Hepatocyte (in vitro differentiated cells): ENCODE measurements around the gene CACNA1B. TPM values are rescaled to one million over a fixed set of nuclear protein-coding genes. Genes with fewer than 3 reads are reported as not detected.

Experiments
- DNase-seq: peaks from one replicate; pipeline ENCODE4 v3.0.0-alpha.2; 2016; ENCODE audit warnings: low spot score
- H2AFZ ChIP-seq: fragments of 200-600 bp; sonication (generic); 2 replicates; pipeline ENCODE4 v1.6.0; 2016; ENCODE audit warnings: antibody characterized with exemption, mild to moderate bottlenecking
- H3K27ac ChIP-seq: fragments of 200-600 bp; sonication (generic); 2 replicates; pipeline ENCODE4 v1.5.1; 2016; ENCODE audit warnings: mild to moderate bottlenecking
- H3K27me3 ChIP-seq: fragments of 200-600 bp; sonication (generic); 2 replicates; pipeline ENCODE4 v1.6.1; 2016
- H3K36me3 ChIP-seq: fragments of 200-600 bp; sonication (generic); replicated peaks from 2 replicates; pipeline ENCODE4 v1.5.1; 2016; ENCODE audit warnings: low read depth; ENCODE audit not compliant: insufficient read depth
- H3K4me1 ChIP-seq: fragments of 200-600 bp; sonication (generic); 2 replicates; pipeline ENCODE4 v1.5.1; 2016; ENCODE audit warnings: mild to moderate bottlenecking, moderate library complexity; ENCODE audit not compliant: insufficient read depth
- H3K4me2 ChIP-seq: fragments of 200-600 bp; sonication (generic); 2 replicates; pipeline ENCODE4 v1.6.0; 2016
- H3K4me3 ChIP-seq: fragments of 200-600 bp; sonication (generic); 2 replicates; pipeline ENCODE4 v1.5.1; 2016; ENCODE audit warnings: mild to moderate bottlenecking
- H3K79me2 ChIP-seq: fragments of 200-600 bp; sonication (generic); 2 replicates; pipeline ENCODE4 v1.6.0; 2017; ENCODE audit warnings: mild to moderate bottlenecking
- H3K9me2 ChIP-seq: fragments of 200-600 bp; sonication (generic); replicated peaks from 2 replicates; pipeline ENCODE4 v1.6.0; 2017; ENCODE audit warnings: mild to moderate bottlenecking; ENCODE audit not compliant: insufficient read depth
- H3K9me3 ChIP-seq: fragments of 200-600 bp; sonication (generic); 2 replicates; pipeline ENCODE4 v1.5.1; 2016; ENCODE audit warnings: low read depth, mild to moderate bottlenecking
- H4K20me1 ChIP-seq: fragments of 200-600 bp; sonication (generic); 2 replicates; pipeline ENCODE4 v1.6.0; 2016; ENCODE audit warnings: mild to moderate bottlenecking; ENCODE audit not compliant: insufficient read depth, poor library complexity, severe bottlenecking
- CTCF ChIP-seq: fragments of 200-600 bp; sonication (generic); IDR thresholded peaks from 2 replicates; pipeline ENCODE4 v1.5.1; 2016; ENCODE audit warnings: antibody characterized with exemption, mild to moderate bottlenecking; ENCODE audit not compliant: poor library complexity
- EZH2 ChIP-seq: fragments of 200-600 bp; sonication (generic); IDR thresholded peaks from 2 replicates; pipeline ENCODE4 v1.6.1; 2016; ENCODE audit warnings: antibody characterized with exemption, mild to moderate bottlenecking, borderline replicate concordance
- EZH2phosphoT487 ChIP-seq: fragments of 200-600 bp; sonication (generic); IDR thresholded peaks from one replicate; pipeline ENCODE4 v1.6.1; 2018; ENCODE audit warnings: antibody characterized with exemption, mild to moderate bottlenecking, low read depth, moderate library complexity; ENCODE audit not compliant: unreplicated experiment, severe bottlenecking
- whole genome bisulfite sequencing: methylation state at CpG from one replicate; pipeline ENCODE4 v1.1.6; 2016; ENCODE audit warnings: low lambda C conversion rate; ENCODE audit errors: missing lambda C conversion rate; 5-methylcytosine and 5-hydroxymethylcytosine counted together
- polyA plus RNA-seq: library from polyadenylated mRNA; unstranded; fragments of >200 nt; fragmentation: Nextera tagmentation; extraction: Ambion mirVana; gene quantifications from 2 replicates; pipeline ENCODE4 v1.2.1, GENCODE V29; 2016
- total RNA-seq: library from RNA; depleted of rRNA; stranded (reverse); fragments of >200 nt; gene quantifications from 2 replicates; pipeline ENCODE4 v1.2.3, GENCODE V29; 2014

Gene CACNA1B
- total and polyA plus RNA-seq, 2 experiments from 2014 or later, result 0.30 to 0.39 TPM

DNA sequence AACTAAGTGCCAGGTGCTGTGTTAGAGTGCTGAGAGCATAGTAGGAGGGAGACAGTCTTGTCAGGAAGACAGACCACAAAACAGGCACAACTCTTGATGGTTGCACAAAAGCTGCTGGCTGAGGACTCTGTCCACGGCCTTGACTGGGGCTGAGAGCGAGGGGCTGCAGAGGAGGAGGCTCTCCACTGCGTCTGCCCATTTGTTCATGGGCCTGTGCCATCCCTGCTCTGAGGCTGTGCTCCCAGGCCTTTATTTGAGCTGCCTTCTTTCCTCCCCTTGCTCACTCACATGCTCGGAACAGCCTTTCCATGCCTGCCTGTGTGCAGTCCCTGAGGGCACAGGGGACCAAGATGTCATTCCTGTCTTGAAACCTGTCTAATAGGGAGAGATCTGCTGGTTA is 147.8 kb downstream of the CACNA1B start:
- TF ChIP-seq EZH2 (no peak), EZH2phosphoT487 (no peak), CTCF (no peak)
- 85% methylated on average over 4 of the region's 4 CpGs for WGBS
- no peak for DNase-seq
- H3K4me1 ChIP-seq, result no peaks in the 10 kb centered on the region
- H2AFZ ChIP-seq, result no peak overlapping the region
- no peaks in the 10 kb centered on the region for H3K79me2 ChIP-seq
- peaks cover 54% of the 10 kb centered on the region for H3K27me3 ChIP-seq
- no peaks in the 10 kb centered on the region for H3K36me3 ChIP-seq
- H3K27ac ChIP-seq, result no peak overlapping the region
- H3K4me2 ChIP-seq, result no peak overlapping the region
- H3K9me2 ChIP-seq, result no peaks in the 10 kb centered on the region
- no peaks in the 10 kb centered on the region for H3K9me3 ChIP-seq
- H4K20me1 ChIP-seq, result no peaks in the 10 kb centered on the region
- H3K4me3 ChIP-seq, result no peak overlapping the region

DNA sequence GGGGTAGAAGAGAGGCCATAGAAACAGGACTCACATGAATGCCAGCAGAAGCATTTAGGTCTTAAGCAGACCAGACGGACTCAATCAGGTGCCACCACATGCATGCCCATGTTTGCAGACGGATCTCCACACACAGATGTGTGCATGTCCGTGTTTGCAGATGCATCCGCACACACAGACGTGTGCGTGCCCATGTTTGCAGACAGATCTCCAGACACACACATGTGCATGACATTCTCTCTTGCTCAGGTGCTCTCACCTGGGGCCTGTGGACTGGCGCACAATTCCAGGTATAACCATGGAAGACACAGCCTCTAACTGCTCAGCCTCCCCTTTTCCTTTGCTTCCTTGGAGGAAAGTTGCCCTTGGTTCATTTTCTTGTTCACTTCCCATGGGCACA is 148.3 kb downstream of the CACNA1B start:
- Histone ChIP-seq H3K9me2 (no peaks in the 10 kb centered on the region), H3K36me3 (no peaks in the 10 kb centered on the region), H3K4me1 (no peaks in the 10 kb centered on the region), H4K20me1 (no peaks in the 10 kb centered on the region), H2AFZ (no peak overlapping the region), H3K79me2 (no peaks in the 10 kb centered on the region), H3K4me2 (no peak overlapping the region), H3K9me3 (no peaks in the 10 kb centered on the region), H3K4me3 (no peak overlapping the region), H3K27ac (no peak overlapping the region), H3K27me3 (peaks cover 54% of the 10 kb centered on the region)
- TF ChIP-seq CTCF (no peak), EZH2 (no peak), EZH2phosphoT487 (no peak)
- no peak for DNase-seq
- WGBS, result 88% methylated on average over 7 of the region's 7 CpGs

- Histone ChIP-seq H3K79me2 (no peaks in the 10 kb centered on the region), H3K4me1 (no peaks in the 10 kb centered on the region), H3K4me3 (no peak overlapping the region), H3K9me3 (no peaks in the 10 kb centered on the region), H3K36me3 (no peaks in the 10 kb centered on the region), H2AFZ (no peak overlapping the region), H3K9me2 (no peaks in the 10 kb centered on the region), H3K27ac (no peak overlapping the region), H3K4me2 (no peak overlapping the region), H3K27me3 (peaks cover 33% of the 10 kb centered on the region), H4K20me1 (no peaks in the 10 kb centered on the region)
- 100% methylated on average over 1 of the region's 1 CpG for WGBS
- TF ChIP-seq EZH2phosphoT487 (no peak), EZH2 (no peak), CTCF (no peak)
- DNase-seq, result no peak
Measured at GRCh38 chr9:138028596-138028995, 151.0 kb downstream of the CACNA1B start.

GRCh38 chr9:138031186-138031585 is 153.6 kb downstream of the CACNA1B start:
- no peak for TF ChIP-seq CTCF
- TF ChIP-seq EZH2, result no peak
- no peak for TF ChIP-seq EZH2phosphoT487
- Histone ChIP-seq H3K9me2 (no peaks in the 10 kb centered on the region), H2AFZ (no peak overlapping the region), H3K79me2 (no peaks in the 10 kb centered on the region), H4K20me1 (no peaks in the 10 kb centered on the region), H3K9me3 (no peaks in the 10 kb centered on the region), H3K4me3 (no peak overlapping the region), H3K4me2 (no peak overlapping the region), H3K4me1 (no peaks in the 10 kb centered on the region), H3K27ac (no peak overlapping the region), H3K27me3 (peaks cover 7% of the 10 kb centered on the region), H3K36me3 (no peaks in the 10 kb centered on the region)
- 69% methylated on average over 3 of the region's 3 CpGs for WGBS
- no peak for DNase-seq
